Activated T-cell treated with anti-CD3 and anti-CD28 coated beads for 48 hours (primary cell): Measurements from ENCODE around the gene SERTAD3.

ENCODE experiments used
- DNase-seq: peaks from one replicate; pipeline ENCODE4 v3.0.0-alpha.2; 2020; ENCODE audit warnings: low read depth

The SERTAD3 gene

DNA sequence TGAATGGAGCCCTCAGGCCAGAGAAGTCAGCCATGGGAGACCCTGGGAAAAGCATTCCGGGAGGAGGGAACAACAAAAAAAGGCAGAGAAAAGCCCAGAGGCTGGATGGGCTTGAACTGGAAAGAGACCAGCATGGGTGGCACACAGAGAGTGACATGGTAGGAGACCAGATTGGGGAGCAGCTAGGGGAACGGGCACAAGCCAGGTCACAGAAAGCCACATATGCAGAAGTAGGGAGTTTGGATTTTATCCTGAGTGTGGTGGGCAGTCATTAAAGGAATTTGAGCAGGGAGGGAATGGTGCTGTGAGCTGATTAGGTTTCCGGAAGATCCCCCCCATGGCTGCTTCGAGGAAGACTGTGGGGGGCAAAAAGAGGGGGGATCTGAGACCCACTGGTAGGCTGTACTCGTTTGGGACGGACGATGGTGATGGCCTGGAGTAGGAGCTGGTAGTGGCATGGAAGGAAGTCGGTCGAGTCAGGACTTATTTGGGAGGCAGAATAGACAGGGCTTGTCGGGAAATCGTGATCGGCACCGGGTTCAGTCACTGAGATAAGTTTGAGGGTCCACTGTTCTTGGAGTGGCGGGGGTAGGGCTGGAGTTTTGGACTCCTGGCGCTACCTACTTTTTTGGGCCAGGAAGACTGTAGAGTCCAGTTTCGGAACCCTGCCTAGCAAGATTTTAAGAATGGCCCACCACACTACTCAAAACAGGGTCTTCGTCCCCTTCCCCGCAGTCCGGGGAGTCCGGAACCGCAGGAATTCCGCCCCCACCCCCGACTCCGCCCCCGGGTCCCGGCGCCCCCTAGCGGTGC, 19.3 kb downstream of the SERTAD3 start:
- DNase-seq, result no peak

DNA sequence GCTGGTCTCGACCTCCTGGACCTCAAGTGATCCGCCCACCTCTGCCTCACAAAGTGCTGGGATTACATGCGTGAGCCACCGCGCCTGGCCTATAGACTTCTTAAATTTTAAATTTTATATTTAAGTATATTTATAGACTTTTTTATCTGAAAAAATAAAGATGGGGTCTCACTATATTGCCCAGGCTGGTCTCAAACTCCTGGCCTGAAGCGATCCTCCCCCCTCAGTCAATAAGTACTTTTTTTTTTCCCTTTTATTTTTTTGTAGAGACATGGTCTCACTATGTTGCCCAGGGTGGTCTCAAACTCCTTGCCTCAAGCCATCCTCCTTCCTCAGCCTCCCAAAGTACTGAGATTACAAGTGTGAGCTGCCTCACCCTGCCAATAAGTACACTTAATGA, 20.2 kb downstream of the SERTAD3 start:
- no peak for DNase-seq

DNA sequence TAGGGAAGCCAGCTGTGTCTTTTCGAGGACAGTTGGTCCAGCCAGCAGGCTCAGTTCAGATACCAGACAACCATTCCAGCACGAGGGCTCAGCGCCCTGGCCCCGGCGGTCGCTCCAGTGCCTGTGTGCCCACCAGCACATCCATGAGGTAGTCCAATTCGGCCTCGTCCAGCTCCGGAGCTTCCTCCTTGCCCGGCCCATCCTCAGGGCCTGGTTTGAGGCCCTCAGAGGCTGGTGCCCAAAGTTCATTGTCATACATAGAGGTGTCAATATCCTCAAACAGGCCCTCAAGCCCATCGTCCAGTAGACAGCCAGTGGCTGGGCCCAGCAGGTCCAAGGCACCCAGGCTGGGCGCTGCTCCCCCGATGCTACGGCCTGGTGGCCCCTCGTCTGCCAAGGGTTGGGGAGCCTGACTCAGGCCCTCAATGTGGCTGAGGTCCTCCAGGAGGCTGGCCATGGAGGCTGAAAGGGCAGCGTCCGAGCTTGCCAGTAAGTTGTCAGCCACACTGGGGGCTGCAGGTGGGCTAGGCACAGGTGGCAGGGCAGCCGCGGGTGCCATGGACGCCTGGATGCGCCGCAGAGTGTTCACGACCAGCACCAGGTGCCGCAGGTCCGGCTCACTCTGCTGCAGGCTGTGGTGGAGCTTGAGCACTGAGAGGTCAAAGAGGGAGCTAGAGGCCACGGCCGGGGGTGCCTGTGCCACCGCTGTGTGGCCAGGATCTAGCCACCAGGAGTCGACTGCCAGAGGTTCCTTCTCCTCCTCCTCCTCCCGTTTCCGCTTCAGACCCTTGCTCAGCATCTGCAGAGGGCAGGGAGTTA, 21.2 kb downstream of the SERTAD3 start:
- no peak for DNase-seq

DNA sequence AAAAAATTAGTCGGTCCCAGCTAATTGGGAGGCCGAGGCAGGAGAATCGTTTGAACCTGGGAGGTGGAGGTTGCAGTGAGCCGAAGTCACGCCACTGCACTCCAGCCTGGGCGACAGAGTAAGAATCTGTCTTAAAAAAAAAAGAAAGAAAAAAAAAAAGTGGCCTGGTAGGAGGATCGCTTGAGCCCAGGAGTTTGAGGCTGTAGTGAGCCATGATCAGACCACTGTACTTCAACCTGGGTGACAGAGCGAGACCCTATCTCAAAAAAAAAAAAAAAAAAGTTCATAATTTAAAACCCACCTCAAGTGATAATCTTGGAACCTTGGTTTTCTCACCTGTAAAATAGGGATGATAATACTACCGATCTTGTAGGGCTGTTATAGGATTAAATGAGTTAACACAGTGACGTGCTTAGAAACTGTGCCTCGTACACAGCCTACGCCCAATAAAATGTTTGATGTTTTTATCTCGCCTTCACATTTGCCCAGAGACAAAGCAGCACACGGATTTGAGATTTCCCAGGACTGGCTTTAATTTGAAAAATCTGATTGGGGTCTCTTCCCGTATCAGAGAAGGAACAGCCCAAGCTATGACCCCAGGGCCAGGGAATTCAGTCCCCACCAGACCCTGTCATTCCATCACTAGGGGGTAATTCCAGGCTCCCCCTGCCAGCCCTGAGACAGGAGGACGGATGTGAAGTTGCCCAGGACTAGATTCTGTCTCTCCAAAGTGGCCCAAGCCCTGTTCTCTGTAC, 22.0 kb downstream of the SERTAD3 start:
- no peak for DNase-seq

DNA sequence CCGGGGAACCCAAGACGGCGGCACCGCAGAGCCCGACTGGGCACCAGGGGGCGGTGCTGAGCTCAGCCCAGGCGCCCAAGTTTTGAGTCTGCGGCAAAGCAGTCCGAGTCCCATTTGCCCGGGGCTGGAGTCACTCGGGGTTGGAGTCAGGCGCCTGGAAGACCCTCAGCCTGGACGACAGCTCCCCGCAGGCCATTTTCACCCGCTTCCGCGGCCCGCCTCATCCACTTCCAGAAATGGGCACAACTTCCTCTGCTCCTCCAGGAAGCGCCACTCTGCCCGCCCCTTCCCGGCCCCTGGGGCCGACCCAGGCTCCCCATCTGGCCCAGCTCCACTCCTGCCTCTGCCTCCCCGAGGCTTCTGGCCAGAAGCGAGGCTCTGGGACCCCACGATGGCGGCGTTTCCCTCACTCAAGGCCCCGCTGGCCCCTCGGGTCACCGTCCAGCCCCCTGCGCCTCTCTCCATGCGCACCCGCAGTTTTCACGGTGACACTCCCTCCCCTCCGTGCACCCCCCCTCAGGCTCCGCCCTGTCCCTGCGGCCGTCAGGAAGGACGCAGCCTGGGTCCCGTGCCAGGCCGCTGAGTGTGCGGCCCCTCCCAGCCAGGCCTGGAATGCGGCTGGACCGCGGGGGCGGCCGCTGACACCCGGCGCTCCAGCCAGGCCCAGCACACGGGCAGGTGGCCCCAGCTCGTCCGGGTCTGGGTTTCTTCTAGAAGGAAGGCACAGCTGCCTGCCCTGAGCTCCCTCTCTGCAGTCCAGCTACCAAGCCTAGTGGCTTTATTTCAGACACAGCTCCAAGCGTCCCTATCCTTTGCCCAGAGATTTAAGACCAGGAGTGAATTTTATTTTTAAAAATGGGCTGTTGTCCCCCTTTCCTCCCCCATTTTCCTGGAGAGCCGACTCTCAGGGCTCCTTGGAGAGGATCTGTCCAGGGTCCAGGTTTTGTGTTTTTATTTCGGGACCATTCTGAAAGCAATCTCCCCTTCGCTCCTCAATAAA, 23.1 kb downstream of the SERTAD3 start:
- peak; percentile 70 for DNase-seq

DNA sequence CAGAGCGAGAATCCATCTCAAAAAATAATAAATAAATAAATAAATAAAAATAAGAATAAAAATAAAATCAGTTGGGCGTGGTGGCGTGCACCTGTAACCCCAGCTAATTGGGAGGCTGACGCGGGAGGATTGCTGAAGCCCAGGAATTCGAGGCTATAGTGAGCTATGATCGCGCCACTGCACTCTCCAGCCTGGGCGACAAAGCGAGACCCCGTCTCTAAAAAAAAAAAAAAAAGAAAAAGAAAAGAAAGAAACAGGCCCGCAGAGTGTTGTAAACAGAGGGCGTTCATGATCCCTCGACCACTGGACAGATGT, 23.7 kb downstream of the SERTAD3 start:
- DNase-seq, result no peak

DNA sequence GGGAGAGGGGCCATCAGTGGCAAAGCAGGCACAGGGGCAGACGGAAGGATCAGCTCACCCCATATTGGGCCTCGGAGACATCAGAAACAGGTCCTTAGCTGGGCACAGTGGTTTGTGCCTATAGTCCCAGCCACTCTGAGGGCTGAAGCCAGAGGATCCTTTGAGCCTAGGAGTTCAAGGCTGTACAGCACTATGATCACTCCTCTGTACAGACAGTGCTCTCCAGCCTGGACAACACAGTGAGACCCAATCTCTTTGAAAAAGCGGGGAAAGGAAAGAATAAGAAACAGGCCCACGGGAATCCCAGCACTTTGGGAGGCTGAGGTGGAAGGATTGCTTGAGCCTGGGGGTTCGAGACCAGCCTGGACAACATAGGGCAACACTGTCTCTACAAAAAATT, 24.4 kb downstream of the SERTAD3 start:
- no peak for DNase-seq

DNA sequence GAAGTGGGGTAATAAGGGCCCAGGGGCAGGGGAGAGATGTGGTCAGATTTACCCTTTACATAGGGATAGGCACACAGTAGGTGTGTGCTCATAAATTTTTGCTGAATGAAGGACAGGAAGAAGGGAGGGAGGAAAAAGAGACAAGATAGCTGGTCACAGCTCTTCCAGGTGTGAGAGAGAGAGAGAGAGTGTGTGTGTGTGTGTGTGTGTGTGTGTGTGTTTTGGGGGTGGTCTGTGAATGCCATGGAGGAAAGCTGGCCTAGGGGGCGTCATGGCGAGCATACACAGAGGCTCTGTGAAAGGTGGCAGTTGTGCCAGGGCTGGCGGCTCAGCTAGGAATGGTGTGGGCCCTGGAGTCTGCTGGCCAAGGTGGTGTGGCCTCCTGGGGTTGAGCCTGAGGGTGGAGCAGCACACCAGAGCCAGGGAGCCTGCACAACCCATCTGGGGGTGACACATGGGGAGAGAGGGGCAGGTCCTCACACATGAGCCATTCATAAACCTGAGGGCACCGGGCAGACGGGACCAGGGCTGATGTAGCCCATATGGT, 25.0 kb downstream of the SERTAD3 start:
- DNase-seq, result no peak

DNA sequence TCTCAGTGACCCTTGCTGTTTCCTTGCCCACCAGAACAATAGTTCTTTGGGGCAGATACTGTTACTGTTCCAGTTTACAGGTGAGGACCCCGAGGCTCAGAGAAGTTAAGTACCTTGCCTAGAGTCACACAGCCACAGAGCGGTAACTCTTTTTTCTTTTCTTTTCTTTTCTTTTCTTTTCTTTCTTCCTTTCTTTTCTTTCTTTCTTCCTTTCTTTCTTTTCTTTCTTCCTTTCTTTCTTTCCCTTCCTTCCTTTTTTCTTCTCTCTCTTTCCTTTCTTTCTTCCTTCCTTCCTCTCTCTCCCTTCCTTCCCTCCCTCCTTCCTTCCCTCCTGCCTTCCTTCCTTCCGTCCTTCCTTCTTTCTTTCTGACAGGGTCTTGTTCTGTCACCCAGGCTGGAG, 26.1 kb downstream of the SERTAD3 start:
- no peak for DNase-seq

DNA sequence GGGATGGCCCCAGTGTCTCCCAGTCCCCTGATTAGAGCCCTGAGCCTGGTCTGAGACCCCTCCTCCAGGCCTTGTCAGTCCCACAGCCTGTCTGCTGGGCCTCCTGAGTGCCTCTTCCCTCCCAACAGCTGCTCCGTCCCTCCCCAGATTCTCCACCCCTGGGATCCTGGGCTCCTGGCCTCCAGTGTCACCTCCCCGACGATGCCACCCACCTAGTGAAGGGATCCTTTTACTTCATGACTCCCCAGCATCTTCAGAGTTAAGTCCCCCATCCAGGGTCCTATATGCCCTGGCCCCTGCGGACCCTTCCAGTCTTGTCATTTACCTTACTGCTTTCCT, 26.5 kb downstream of the SERTAD3 start:
- DNase-seq, result no peak

DNA sequence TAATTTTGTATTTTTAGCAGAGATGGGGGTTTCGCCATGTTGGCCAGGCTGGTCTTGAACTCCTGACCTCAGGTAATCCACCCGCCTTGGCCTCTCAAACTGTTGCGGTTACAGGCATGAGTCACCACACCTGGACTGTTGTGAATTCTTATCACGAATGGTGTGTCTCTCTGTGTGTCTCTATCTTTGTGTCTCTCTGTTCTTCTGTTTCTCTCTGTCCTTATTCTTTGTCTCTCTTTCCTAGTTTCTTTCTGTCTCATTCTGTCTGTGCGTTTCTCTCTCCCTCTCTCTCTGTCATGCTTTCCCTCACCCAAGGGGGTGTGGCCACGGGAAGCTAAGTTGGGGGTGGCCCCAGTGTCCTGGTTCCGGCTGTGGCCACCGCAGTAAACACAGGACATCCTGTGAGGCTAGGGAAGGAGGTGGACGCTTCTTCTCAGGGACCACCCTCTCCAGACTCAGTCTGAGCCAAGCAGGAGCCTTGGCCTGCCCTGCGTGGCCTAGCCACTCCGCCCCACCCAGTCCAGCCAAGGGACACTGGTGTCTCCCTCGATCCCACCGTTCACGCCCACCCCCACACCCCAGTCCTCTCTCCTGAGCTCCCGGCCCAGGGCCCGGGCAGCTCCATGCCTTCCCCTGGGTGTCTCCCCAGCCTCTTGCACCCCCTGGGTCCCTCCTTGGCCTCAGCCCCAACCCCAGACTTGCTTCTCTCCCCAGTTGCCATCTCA, 27.1 kb downstream of the SERTAD3 start:
- no peak for DNase-seq

DNA sequence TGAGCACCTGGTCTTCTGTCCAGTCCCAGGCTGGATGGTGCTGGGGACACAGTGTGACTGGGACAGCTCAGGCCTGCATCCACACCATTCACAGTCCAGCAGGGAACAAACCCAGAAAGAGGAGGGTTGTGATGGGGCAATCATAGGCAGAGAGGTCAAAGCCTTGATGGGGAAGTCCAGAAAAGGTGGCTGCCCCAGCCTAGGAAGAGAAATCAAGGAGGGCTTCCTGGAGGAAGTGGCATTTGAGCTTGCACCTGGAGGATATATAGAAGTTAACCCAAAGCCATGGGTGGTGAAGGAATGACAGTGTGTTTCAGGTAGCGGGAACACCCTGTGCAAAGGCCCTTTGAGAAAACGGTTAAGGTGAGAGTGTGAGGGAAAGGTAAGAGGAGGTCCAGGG, 28.4 kb downstream of the SERTAD3 start:
- no peak for DNase-seq

DNA sequence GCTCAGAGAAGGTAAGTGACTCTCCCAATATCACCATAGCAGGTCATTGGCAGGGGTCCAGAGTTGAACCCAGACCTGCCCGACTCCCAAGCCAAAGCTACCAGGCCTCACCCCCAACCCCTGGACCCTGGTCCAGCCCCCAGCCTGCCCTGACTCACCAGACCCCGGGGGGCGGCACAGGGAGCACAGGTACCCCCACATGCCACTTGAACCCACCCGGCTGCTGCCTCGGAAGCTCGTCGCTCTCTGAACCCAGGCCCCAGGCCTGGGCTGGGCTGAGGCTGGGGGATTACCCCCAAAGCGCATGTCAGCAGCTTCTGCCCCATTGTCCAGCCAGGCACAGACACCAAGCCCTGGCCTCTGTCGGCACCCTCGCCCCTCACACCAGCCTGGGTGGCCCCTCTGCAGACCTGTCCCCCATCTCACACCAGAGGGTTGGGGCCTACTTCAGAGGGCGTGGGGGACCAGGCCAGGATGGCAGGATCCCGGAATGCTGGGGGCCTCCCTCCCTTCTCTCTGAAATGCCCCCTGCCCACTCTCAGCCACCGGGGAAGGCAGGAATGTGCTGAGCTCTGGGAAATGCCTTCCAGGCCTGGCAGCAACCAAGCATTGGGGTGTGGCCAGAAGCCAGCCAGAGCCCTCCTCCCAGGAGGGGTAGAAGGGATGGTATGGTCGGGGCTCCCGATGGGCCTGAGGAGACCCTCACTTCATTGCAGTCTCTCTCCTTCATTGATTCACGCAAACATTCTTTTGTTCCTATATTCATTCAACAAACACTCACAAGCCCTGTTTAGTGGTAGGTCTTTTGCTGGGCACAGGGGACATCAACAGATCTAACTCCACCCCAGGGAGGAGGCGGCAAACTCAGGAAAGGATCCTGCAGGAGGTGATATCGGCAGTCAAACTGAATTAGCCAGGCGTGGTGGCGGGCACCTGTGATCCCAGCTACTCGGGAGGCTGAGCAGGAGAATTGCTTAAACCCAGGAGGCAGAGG, 29.3 kb downstream of the SERTAD3 start:
- DNase-seq, result no peak

DNA sequence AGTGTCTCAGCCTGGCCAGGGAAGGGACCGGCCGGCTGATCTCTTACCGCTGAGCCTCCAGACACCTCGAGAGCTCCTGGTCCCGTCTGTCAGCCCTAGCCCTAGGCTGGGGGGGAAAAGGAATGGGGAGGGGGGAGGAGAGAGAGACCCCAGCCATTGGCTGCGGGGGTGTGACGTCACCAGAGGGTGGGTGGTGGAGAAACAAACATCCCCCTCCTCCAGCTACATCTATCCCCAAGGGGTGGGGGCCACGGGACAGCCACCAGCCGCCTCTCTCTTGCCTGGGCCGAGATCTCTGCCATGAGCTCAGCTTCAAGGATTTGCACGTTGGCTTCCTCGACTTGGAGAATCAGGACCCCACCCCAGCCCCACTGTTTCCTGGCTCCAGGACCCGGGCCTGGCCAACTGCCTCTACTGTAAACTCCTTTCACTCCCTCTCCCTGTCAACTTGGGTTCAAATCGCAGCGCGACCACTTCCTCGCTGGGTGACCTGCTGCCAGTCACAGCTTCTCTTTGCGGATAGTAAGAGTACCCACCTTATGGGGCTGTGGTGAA, 30.8 kb downstream of the SERTAD3 start, which contains the start of gene PRX:
Gene PRX, minus strand, starts transcription at position 88 of the 555 bp plus-strand sequence. CDS start 5,446 bp downstream, outside the sequence.
- DNase-seq, result no peak

DNA sequence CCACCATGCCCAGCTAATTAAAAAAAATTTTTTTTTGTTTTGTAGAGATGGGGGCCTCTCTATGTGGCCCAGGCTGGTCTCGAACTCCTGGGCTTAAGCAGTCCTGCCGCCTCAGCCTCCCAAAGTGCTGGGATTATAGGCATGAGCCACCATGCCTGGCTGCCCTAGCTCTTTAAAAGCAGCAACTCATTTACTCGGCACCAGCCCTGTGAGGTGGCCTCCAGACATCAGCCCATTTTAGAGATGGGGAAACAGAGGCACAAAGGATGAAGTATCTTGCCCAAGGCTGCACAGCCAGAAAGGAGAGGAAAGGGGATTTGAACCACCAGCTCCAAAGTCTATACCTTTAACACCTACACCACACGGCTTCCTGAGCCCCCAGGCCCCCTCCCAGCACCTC, 31.3 kb downstream of the SERTAD3 start:
- no peak for DNase-seq

DNA sequence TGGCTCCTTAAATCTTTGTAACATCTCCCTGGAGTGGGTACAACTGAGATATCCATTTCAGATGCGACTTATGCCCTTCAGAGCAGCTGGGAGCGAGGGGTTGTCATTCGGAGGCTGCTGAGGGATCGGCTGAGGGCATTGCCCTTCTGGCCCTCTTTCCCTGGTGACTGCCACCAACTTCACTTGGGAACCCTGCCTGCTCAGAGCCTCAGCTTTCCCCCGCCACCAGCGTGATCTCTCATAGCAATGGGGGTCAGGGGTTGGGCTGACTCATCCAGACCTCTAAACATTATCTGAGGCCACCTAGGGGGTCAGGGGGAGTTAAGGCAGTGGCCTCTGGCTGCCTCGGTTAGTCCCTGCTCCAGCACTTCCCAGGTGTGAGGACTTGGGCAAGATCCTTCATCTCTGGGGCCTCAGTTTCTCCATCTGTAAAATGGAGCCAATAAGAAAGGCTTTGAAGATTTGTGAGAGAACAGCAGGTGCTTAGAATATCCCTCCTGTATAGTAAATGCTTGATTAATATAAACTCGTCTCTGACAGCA, 32.1 kb downstream of the SERTAD3 start:
- DNase-seq, result no peak

DNA sequence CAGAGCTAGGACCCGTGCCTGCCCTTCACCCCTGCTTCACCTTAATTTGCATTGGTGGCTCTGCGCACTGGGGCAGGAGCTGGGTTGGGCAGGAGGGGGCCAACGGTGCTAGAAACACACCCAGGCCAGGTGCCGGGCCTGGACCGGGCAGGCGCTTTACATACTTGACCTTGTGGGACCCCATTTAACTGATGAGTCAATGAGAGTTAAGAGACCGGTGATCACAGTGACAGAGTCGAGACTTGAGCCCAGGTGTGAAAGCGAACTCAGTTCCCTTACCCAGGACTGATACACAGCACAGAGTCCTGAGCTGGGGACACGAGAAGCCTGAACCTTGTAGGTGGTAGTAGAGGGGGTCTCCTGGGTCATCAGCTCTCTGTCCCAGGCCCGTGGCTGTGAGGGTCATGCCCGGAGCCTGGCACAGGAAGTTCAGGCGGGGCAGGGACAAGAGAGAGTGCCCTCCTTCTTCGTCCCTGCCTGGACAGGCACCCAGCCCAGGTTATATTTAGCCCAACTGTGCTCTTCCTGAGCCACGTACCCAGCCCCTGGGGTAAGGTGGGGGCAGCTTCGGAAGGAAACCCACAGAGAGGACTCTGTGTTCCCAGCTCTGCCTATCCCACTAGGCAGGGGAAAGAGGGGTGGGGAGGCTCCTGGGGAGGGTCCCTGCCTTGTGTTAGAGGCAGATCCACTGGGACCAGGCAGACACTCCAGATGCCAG, 32.9 kb downstream of the SERTAD3 start:
- no peak for DNase-seq

DNA sequence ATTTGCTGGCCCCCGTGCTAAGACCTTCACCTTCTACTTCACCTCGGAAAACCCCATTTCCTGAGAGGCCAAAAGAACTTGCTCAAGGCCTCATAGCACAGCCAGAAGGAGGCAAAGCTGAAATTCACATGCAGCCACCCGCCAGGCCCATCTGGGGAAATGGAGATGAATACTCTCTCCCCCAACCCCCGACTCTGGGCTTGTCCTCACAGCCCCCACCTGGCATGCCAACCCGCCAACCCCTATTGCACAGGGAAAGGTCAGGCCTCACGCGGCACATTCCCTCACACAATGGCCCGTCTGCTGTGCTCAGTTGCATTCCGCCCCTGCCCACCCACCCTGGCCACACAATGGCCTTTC, 34.1 kb downstream of the SERTAD3 start:
- no peak for DNase-seq
